ENCODE data around the gene SPTA1.

DNA sequence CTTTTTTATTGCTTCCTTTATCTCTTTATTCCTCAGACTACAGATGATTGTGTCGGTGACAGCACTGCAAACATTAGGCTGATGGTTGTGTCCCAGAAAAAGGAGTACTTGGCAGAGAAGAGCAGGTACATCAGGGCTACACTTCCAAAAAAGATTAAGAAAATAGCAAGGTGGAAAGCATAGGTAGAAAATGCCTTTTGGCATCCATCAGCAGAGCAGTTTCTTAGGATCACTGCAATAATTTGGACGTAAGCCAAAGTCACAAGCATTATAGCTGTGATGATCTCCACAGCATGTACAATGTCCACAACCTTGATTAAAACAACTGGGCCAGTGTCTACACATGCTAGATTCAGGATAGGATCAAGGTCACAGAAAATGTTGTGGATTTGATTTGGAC is 8.1 kb upstream of the SPTA1 start:
- TF ChIP-seq NR2C2 (CRISPR knock-in tag; IDR thresholded peaks at IDR 0.05) (no peak), ZNF423 (CRISPR knock-in tag; IDR thresholded peaks at IDR 0.05) (no peak), RELA (CRISPR knock-in tag; IDR thresholded peaks at IDR 0.05; ENCODE audit: borderline replicate concordance) (no peak), ZBTB21 (CRISPR knock-in tag; IDR thresholded peaks at IDR 0.05; ENCODE audit: borderline replicate concordance) (no peak), TP53 (CRISPR knock-in tag; IDR thresholded peaks at IDR 0.05) (no peak), SMAD3 (CRISPR knock-in tag; IDR thresholded peaks at IDR 0.05; ENCODE audit: borderline replicate concordance) (no peak), ETV6 (CRISPR knock-in tag; IDR thresholded peaks at IDR 0.05) (no peak), ZNF138 (CRISPR knock-in tag; conservative IDR thresholded peaks at IDR 0.05) (no peak), ZNF121 (CRISPR knock-in tag; IDR thresholded peaks at IDR 0.05) (no peak), FOXK1 (CRISPR knock-in tag; IDR thresholded peaks at IDR 0.05) (no peak)
- TF ChIP-seq, protein P1, sequence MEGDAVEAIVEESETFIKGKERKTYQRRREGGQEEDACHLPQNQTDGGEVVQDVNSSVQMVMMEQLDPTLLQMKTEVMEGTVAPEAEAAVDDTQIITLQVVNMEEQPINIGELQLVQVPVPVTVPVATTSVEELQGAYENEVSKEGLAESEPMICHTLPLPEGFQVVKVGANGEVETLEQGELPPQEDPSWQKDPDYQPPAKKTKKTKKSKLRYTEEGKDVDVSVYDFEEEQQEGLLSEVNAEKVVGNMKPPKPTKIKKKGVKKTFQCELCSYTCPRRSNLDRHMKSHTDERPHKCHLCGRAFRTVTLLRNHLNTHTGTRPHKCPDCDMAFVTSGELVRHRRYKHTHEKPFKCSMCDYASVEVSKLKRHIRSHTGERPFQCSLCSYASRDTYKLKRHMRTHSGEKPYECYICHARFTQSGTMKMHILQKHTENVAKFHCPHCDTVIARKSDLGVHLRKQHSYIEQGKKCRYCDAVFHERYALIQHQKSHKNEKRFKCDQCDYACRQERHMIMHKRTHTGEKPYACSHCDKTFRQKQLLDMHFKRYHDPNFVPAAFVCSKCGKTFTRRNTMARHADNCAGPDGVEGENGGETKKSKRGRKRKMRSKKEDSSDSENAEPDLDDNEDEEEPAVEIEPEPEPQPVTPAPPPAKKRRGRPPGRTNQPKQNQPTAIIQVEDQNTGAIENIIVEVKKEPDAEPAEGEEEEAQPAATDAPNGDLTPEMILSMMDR (IDR thresholded peaks at IDR 0.05): no peak
- TF ChIP-seq, protein P2, sequence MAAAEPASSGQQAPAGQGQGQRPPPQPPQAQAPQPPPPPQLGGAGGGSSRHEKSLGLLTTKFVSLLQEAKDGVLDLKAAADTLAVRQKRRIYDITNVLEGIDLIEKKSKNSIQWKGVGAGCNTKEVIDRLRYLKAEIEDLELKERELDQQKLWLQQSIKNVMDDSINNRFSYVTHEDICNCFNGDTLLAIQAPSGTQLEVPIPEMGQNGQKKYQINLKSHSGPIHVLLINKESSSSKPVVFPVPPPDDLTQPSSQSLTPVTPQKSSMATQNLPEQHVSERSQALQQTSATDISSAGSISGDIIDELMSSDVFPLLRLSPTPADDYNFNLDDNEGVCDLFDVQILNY (CRISPR knock-in tag; IDR thresholded peaks at IDR 0.05): no peak
- TF ChIP-seq, protein P3, sequence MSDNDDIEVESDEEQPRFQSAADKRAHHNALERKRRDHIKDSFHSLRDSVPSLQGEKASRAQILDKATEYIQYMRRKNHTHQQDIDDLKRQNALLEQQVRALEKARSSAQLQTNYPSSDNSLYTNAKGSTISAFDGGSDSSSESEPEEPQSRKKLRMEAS (CRISPR knock-in tag; IDR thresholded peaks at IDR 0.05): no peak
- TF ChIP-seq, protein P4, sequence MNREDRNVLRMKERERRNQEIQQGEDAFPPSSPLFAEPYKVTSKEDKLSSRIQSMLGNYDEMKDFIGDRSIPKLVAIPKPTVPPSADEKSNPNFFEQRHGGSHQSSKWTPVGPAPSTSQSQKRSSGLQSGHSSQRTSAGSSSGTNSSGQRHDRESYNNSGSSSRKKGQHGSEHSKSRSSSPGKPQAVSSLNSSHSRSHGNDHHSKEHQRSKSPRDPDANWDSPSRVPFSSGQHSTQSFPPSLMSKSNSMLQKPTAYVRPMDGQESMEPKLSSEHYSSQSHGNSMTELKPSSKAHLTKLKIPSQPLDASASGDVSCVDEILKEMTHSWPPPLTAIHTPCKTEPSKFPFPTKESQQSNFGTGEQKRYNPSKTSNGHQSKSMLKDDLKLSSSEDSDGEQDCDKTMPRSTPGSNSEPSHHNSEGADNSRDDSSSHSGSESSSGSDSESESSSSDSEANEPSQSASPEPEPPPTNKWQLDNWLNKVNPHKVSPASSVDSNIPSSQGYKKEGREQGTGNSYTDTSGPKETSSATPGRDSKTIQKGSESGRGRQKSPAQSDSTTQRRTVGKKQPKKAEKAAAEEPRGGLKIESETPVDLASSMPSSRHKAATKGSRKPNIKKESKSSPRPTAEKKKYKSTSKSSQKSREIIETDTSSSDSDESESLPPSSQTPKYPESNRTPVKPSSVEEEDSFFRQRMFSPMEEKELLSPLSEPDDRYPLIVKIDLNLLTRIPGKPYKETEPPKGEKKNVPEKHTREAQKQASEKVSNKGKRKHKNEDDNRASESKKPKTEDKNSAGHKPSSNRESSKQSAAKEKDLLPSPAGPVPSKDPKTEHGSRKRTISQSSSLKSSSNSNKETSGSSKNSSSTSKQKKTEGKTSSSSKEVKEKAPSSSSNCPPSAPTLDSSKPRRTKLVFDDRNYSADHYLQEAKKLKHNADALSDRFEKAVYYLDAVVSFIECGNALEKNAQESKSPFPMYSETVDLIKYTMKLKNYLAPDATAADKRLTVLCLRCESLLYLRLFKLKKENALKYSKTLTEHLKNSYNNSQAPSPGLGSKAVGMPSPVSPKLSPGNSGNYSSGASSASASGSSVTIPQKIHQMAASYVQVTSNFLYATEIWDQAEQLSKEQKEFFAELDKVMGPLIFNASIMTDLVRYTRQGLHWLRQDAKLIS (CRISPR knock-in tag; IDR thresholded peaks at IDR 0.05; ENCODE audit: borderline replicate concordance): no peak
